CD4-positive, alpha-beta T cell (primary cell): ENCODE measurements around the gene ZSCAN16. TPM values are rescaled to one million over a fixed set of nuclear protein-coding genes. Genes with fewer than 3 reads are reported as not detected.

Experiments
- ATAC-seq: fragments of 200-7000 bp; cut with Tn5 transposase; one replicate; pipeline ENCODE4 v1.10.0; 2022; ENCODE audit warnings: mild to moderate bottlenecking; ENCODE audit not compliant: poor library complexity
- CTCF ChIA-PET: fragments of 350-600 bp; sonication (Branson Sonifier 250); formaldehyde crosslinking; loops from one replicate; lab custom pipeline; 2021; ENCODE audit warnings: antibody characterized with exemption, inconsistent platforms; lab: Charles Lee
- POLR2A ChIA-PET: fragments of 350-600 bp; sonication (Branson Sonifier 250); formaldehyde crosslinking; loops from one replicate; lab custom pipeline; 2021; ENCODE audit warnings: antibody characterized with exemption, inconsistent platforms; lab: Charles Lee
- DNase-seq, 14 experiments: peaks; one replicate each; pipeline ENCODE4 v3.0.0-alpha.2; 2013 to 2020; ENCODE audit warnings: mixed read lengths in 2 of 14
- H3K27ac ChIP-seq, 2 donors: one replicate each; pipeline versions ENCODE4 v1.5.1 to v1.7.0; 2013; ENCODE audit warnings: low read length in 2 of 2, low read depth in 1 of 2, mild to moderate bottlenecking in 1 of 2
- H3K27me3 ChIP-seq, 2 experiments: 1 replicate in 1 of 2; 2 replicates in 1 of 2; pipeline versions ENCODE4 v1.6.1 to v1.7.0; 2013; ENCODE audit warnings: low read length in 2 of 2, control low read depth in 1 of 2, mild to moderate bottlenecking in 1 of 2, moderate library complexity in 1 of 2; ENCODE audit not compliant: insufficient read depth in 2 of 2, control insufficient read depth in 1 of 2
- H3K36me3 ChIP-seq: one replicate; pipeline ENCODE4 v1.6.1; 2013; ENCODE audit warnings: low read length, control low read depth; ENCODE audit not compliant: insufficient read depth
- H3K4me1 ChIP-seq: one replicate; pipeline ENCODE4 v1.6.1; 2013; ENCODE audit warnings: low read length, control low read depth; ENCODE audit not compliant: insufficient read depth
- H3K4me3 ChIP-seq: one replicate; pipeline ENCODE4 v1.5.1; 2013; ENCODE audit warnings: mild to moderate bottlenecking, low read length, moderate library complexity
- H3K9me3 ChIP-seq, 2 experiments: 1 replicate in 1 of 2; 2 replicates in 1 of 2; pipeline versions ENCODE4 v1.6.1 to v1.7.0; 2013; ENCODE audit warnings: low read length in 2 of 2, mild to moderate bottlenecking in 2 of 2, control low read depth in 1 of 2, moderate library complexity in 1 of 2; ENCODE audit not compliant: control insufficient read depth in 1 of 2, insufficient read depth in 1 of 2
- H3K27ac Mint-ChIP-seq: one replicate; pipeline ENCODE4 v1.8.0; 2020; ENCODE audit warnings: mixed read lengths
- H3K27me3 Mint-ChIP-seq: one replicate; pipeline ENCODE4 v1.8.0; 2021; ENCODE audit warnings: mixed read lengths
- H3K36me3 Mint-ChIP-seq: one replicate; pipeline ENCODE4 v1.8.0; 2021; ENCODE audit warnings: low read depth, mixed read lengths
- H3K4me1 Mint-ChIP-seq: one replicate; pipeline ENCODE4 v1.8.0; 2021; ENCODE audit warnings: low read depth, mixed read lengths
- H3K4me3 Mint-ChIP-seq: one replicate; pipeline ENCODE4 v1.8.0; 2020; ENCODE audit warnings: mild to moderate bottlenecking, mixed read lengths
- H3K9me3 Mint-ChIP-seq: one replicate; pipeline ENCODE4 v1.8.0; 2020; ENCODE audit warnings: mixed read lengths
- intact Hi-C, 2 experiments: fragments of 100-400 bp; cut with DNase I in 1 of 2; cut with micrococcal nuclease in 1 of 2; formaldehyde crosslinking; loops; one replicate each; pipeline versions ENCODE4 v1.15.1 to v1.9.0; 2023 to 2025; cut with DNase I, micrococcal nuclease
- total RNA-seq, 174 experiments: library from RNA in 2 of 174; stranded (reverse) in 2 of 174; gene quantifications; one replicate each; pipeline ENCODE4 v1.2.3 and lab custom pipeline; 2021 to 2026
- TF ChIP-seq, protein P1 (sequence below): fragments of 200-600 bp; IDR thresholded peaks from one replicate; pipeline ENCODE4 v1.8.0; 2022; ENCODE audit warnings: antibody characterized with exemption, mild to moderate bottlenecking

ZSCAN16 gene
- total RNA-seq, 2 experiments from 2014 or later: 7.3 to 7.4 TPM

DNA sequence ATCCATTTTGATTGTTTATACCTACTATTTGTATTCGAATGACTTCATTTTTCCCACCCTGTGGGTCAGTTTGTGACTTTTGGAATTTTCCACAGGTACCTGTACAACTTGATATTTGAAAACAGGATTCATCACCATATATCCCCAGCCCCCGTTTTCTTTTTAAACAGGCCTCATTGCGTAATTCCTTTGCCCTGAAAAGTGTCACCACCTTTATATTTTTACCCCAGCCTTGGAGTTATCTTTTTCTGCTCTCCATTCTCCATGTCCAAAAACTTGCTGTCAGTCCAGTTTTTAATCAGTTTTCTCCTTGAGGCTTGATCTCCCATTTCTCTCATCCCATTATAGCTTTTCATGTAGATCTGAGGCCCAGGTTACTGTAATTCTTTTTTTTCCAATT is 33.9 kb downstream of the ZSCAN16 start:
- Histone ChIP-seq H3K4me3 (no peak overlapping the region), H3K27ac (no peak overlapping the region), H3K4me1 (peaks cover 7% of the 10 kb centered on the region), H3K36me3 (peaks cover 36% of the 10 kb centered on the region), H3K27me3 (no peaks in the 10 kb centered on the region), H3K9me3 (peaks cover 0 to 5% of the 10 kb centered on the region in 2 experiments)
- CTCF ChIA-PET: interaction anchor here (1.2 kb wide), 1 partner anchor 198 kb away, joined by 3 read pairs; no protein-coding TSS in a partner anchor
- intact Hi-C loops: no loop called here
- Mint-ChIP-seq H3K27me3 (no peaks in the 10 kb centered on the region), H3K27ac (no peak overlapping the region), H3K4me1 (peaks cover 10% of the 10 kb centered on the region), H3K36me3 (peaks cover 74% of the 10 kb centered on the region), H3K9me3 (peaks cover 2% of the 10 kb centered on the region), H3K4me3 (no peak overlapping the region)
- ATAC-seq (no peak), DNase-seq (no peak)
- POLR2A ChIA-PET: interaction anchor here (0.6 kb wide), 1 partner anchor 20 kb away, joined by 3 read pairs; no protein-coding TSS in a partner anchor
- TF ChIP-seq, protein P1, sequence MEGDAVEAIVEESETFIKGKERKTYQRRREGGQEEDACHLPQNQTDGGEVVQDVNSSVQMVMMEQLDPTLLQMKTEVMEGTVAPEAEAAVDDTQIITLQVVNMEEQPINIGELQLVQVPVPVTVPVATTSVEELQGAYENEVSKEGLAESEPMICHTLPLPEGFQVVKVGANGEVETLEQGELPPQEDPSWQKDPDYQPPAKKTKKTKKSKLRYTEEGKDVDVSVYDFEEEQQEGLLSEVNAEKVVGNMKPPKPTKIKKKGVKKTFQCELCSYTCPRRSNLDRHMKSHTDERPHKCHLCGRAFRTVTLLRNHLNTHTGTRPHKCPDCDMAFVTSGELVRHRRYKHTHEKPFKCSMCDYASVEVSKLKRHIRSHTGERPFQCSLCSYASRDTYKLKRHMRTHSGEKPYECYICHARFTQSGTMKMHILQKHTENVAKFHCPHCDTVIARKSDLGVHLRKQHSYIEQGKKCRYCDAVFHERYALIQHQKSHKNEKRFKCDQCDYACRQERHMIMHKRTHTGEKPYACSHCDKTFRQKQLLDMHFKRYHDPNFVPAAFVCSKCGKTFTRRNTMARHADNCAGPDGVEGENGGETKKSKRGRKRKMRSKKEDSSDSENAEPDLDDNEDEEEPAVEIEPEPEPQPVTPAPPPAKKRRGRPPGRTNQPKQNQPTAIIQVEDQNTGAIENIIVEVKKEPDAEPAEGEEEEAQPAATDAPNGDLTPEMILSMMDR: no peak

DNA sequence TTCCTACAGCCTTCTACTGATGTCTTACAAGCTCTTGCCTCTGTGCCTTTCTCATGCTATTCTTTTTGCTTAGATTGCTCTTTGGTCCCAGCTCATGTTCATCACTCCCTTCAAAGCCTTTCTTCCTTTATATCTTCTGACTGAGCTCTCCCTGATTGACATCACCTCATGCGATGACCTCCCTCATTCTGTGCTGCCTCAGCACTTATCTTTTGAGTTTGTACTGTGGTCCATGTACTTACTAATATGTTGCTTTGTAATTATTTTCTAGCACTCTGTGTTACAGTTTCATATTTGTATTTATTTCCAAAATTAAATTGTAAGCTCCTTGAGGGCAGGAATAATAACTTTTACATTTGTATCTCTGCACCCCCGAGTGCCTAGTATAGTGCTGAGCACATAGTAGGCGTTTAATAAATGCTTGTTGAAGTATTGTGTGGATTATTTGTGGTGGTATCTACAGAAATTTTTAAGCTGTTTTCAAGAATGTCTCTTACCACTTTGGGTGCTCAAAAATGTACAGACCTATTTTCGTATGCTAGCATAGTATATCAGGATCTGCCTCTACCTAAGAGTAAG is 34.7 kb downstream of the ZSCAN16 start:
- ATAC-seq: no peak
- no peak overlapping the region for H3K4me3 Mint-ChIP-seq
- H3K4me3 ChIP-seq: no peak overlapping the region
- no peaks in the 10 kb centered on the region for H3K27me3 Mint-ChIP-seq
- TF ChIP-seq, protein P1: no peak
- H3K36me3 ChIP-seq: peaks cover 28% of the 10 kb centered on the region
- ChIA-PET POLR2A (interaction anchor here (0.6 kb wide), 1 partner anchor 21 kb away, joined by 3 read pairs; no protein-coding TSS in a partner anchor), CTCF (interaction anchor here (1.2 kb wide), 1 partner anchor 197 kb away, joined by 3 read pairs; no protein-coding TSS in a partner anchor)
- DNase-seq: no peak
- H3K36me3 Mint-ChIP-seq: peaks cover 66% of the 10 kb centered on the region
- no peak overlapping the region for H3K27ac ChIP-seq
- peaks cover 0 to 5% of the 10 kb centered on the region in 2 experiments for H3K9me3 ChIP-seq
- peaks cover 7% of the 10 kb centered on the region for H3K4me1 ChIP-seq
- H3K9me3 Mint-ChIP-seq: peaks cover 2% of the 10 kb centered on the region
- H3K4me1 Mint-ChIP-seq: peaks cover 10% of the 10 kb centered on the region
- H3K27me3 ChIP-seq: no peaks in the 10 kb centered on the region
- H3K27ac Mint-ChIP-seq: no peak overlapping the region
- intact Hi-C loops: no loop called here

DNA sequence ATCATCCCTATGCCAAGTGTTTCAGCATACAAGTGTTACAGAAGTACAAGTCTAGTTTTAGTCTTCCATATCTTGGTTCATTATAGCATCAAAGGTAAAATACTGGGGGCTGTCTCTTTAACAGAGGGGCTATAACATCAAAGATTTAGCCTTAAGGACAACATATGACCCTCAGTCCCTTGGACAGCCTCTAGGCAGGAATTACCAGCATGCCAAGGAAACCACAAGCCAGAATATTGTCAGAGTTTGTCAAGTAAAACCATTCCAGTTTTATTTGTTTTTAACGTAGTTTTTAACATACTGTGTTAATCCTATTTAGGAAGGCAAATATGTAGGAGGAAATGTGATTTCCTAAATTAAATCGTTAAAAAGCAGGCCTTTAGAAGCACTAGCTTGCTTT is 35.8 kb downstream of the ZSCAN16 start:
- TF ChIP-seq, protein P1: no peak
- peaks cover 55% of the 10 kb centered on the region for H3K36me3 Mint-ChIP-seq
- H3K27me3 Mint-ChIP-seq: no peaks in the 10 kb centered on the region
- no peak overlapping the region for H3K4me3 Mint-ChIP-seq
- Histone ChIP-seq H3K9me3 (peaks cover 0 to 5% of the 10 kb centered on the region in 2 experiments), H3K36me3 (peaks cover 17% of the 10 kb centered on the region), H3K27ac (no peak overlapping the region), H3K4me3 (no peak overlapping the region), H3K4me1 (peaks cover 7% of the 10 kb centered on the region), H3K27me3 (no peaks in the 10 kb centered on the region)
- peaks cover 2% of the 10 kb centered on the region for H3K9me3 Mint-ChIP-seq
- ChIA-PET CTCF (no interaction called here), POLR2A (no interaction called here)
- no peak for ATAC-seq
- peaks cover 10% of the 10 kb centered on the region for H3K4me1 Mint-ChIP-seq
- intact Hi-C loops: no loop called here
- DNase-seq: no peak
- no peak overlapping the region for H3K27ac Mint-ChIP-seq
